NCI-H2227 (cell line): ENCODE results near the gene CCDC197.

Experiments used
- DNase-seq: peaks from one replicate; lab custom pipeline; 2025; ENCODE audit not compliant: unreplicated experiment; lab: John Stamatoyannopoulos, UW

Gene CCDC197

GRCh38 chr14:94054936-94055335, 57.8 kb downstream of the CCDC197 start:
- DNase-seq, result no peak

- no peak for DNase-seq
Observed at GRCh38 chr14:94056579-94057308, 59.6 kb downstream of the CCDC197 start.

GRCh38 chr14:94058128-94058673, 61.1 kb downstream of the CCDC197 start:
- no peak for DNase-seq
